ENCODE measurements around the gene SCN5A.

SCN5A gene

GRCh38 chr3:38522002-38522401 is 127.5 kb downstream of the SCN5A start:
- Histone ChIP-seq H3K4ac (ENCODE audit: low read depth, low read length) (no peak overlapping the region), H4K8ac (ENCODE audit: low read depth, low read length) (no peak overlapping the region), H3K79me1 (ENCODE audit: low read length) (no peaks in the 10 kb centered on the region), H3K79me2 (ENCODE audit: control insufficient read depth, insufficient read depth, low read length) (no peaks in the 10 kb centered on the region), H2BK15ac (replicated peaks; ENCODE audit: low read depth) (no peak overlapping the region), H2AK5ac (ENCODE audit: low read length) (no peak overlapping the region), H3K27me3 (ENCODE audit: insufficient read depth, low read length, poor library complexity) (no peaks in the 10 kb centered on the region), H3K4me2 (ENCODE audit: low read length) (no peak overlapping the region), H3K27ac (ENCODE audit: low read depth, low read length) (no peak overlapping the region), H3K36me3 (ENCODE audit: control insufficient read depth, insufficient read depth, low read length) (no peaks in the 10 kb centered on the region), H3K9ac (ENCODE audit: low read length) (no peak overlapping the region), H3K4me1 (ENCODE audit: control insufficient read depth, low read depth, low read length) (no peaks in the 10 kb centered on the region), H3K56ac (ENCODE audit: low read length) (no peak overlapping the region), H2BK120ac (ENCODE audit: low read depth, low read length) (no peak overlapping the region), H4K5ac (ENCODE audit: low read length) (no peak overlapping the region), H3K18ac (ENCODE audit: low read length) (no peak overlapping the region), H2BK5ac (ENCODE audit: low read length) (no peak overlapping the region), H3K23ac (ENCODE audit: low read length) (no peak overlapping the region), H3K4me3 (ENCODE audit: low read length) (no peak overlapping the region)
- no peak for DNase-seq
- no CpG with 5 or more reads among the region's 6 CpGs for WGBS (ENCODE audit: extremely low coverage, insufficient coverage, low lambda C conversion rate)

DNA sequence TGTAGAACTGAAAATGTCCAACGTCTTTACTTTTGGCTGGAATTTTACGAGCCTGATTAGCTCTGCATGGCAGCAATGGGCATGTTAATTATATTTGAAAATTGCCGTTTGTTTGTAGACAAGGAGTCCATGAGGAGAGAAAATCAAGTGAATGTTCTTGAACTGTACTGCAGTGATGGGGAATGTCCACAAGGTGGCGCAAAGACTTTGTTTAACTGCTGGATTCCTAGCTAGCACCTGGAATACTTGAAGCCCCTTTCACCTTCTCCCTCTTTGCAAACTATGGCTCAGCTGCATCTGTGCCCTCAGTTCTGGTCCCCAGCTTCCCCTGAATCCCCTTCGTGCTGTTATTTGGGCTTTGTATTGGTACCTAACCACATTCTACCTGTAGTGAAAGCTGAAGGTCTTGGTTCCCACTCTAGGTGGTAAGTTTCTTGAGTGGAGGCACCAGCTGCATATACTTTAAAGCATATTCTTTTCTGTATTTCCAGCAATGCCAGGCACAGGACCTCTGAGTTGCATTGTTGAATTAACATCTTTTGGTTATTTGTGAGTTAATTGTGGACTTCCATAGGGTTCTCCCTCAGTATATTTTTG is 128.0 kb downstream of the SCN5A start:
- Histone ChIP-seq H3K18ac (ENCODE audit: low read length) (no peak overlapping the region), H2AK5ac (ENCODE audit: low read length) (no peak overlapping the region), H3K79me2 (ENCODE audit: control insufficient read depth, insufficient read depth, low read length) (no peaks in the 10 kb centered on the region), H4K8ac (ENCODE audit: low read depth, low read length) (no peak overlapping the region), H3K4ac (ENCODE audit: low read depth, low read length) (no peak overlapping the region), H3K27ac (ENCODE audit: low read depth, low read length) (no peak overlapping the region), H3K4me1 (ENCODE audit: control insufficient read depth, low read depth, low read length) (no peaks in the 10 kb centered on the region), H3K56ac (ENCODE audit: low read length) (no peak overlapping the region), H3K4me3 (ENCODE audit: low read length) (no peak overlapping the region), H3K9ac (ENCODE audit: low read length) (no peak overlapping the region), H3K4me2 (ENCODE audit: low read length) (no peak overlapping the region), H3K36me3 (ENCODE audit: control insufficient read depth, insufficient read depth, low read length) (no peaks in the 10 kb centered on the region), H3K79me1 (ENCODE audit: low read length) (no peaks in the 10 kb centered on the region), H4K5ac (ENCODE audit: low read length) (no peak overlapping the region), H3K27me3 (ENCODE audit: insufficient read depth, low read length, poor library complexity) (no peaks in the 10 kb centered on the region), H2BK5ac (ENCODE audit: low read length) (no peak overlapping the region), H3K23ac (ENCODE audit: low read length) (no peak overlapping the region), H2BK15ac (replicated peaks; ENCODE audit: low read depth) (no peak overlapping the region), H2BK120ac (ENCODE audit: low read depth, low read length) (no peak overlapping the region)
- peak; percentile 84 for DNase-seq
- WGBS (ENCODE audit: extremely low coverage, insufficient coverage, low lambda C conversion rate), result no CpG with 5 or more reads among the region's 5 CpGs

GRCh38 chr3:38519651-38520050 is 129.8 kb downstream of the SCN5A start:
- Histone ChIP-seq H2BK5ac (ENCODE audit: low read length) (no peak overlapping the region), H4K8ac (ENCODE audit: low read depth, low read length) (no peak overlapping the region), H3K4me1 (ENCODE audit: control insufficient read depth, low read depth, low read length) (no peaks in the 10 kb centered on the region), H3K27ac (ENCODE audit: low read depth, low read length) (no peak overlapping the region), H3K36me3 (ENCODE audit: control insufficient read depth, insufficient read depth, low read length) (no peaks in the 10 kb centered on the region), H3K79me2 (ENCODE audit: control insufficient read depth, insufficient read depth, low read length) (no peaks in the 10 kb centered on the region), H3K18ac (ENCODE audit: low read length) (no peak overlapping the region), H4K5ac (ENCODE audit: low read length) (no peak overlapping the region), H3K4me2 (ENCODE audit: low read length) (no peak overlapping the region), H2BK15ac (replicated peaks; ENCODE audit: low read depth) (no peak overlapping the region), H3K79me1 (ENCODE audit: low read length) (no peaks in the 10 kb centered on the region), H3K56ac (ENCODE audit: low read length) (no peak overlapping the region), H3K9ac (ENCODE audit: low read length) (no peak overlapping the region), H3K4me3 (ENCODE audit: low read length) (no peak overlapping the region), H3K23ac (ENCODE audit: low read length) (no peak overlapping the region), H2BK120ac (ENCODE audit: low read depth, low read length) (no peak overlapping the region), H2AK5ac (ENCODE audit: low read length) (no peak overlapping the region), H3K4ac (ENCODE audit: low read depth, low read length) (no peak overlapping the region), H3K27me3 (ENCODE audit: insufficient read depth, low read length, poor library complexity) (no peaks in the 10 kb centered on the region)
- WGBS (ENCODE audit: extremely low coverage, insufficient coverage, low lambda C conversion rate), result no CpG with 5 or more reads among the region's 5 CpGs
- peak; percentile 23 for DNase-seq

DNA sequence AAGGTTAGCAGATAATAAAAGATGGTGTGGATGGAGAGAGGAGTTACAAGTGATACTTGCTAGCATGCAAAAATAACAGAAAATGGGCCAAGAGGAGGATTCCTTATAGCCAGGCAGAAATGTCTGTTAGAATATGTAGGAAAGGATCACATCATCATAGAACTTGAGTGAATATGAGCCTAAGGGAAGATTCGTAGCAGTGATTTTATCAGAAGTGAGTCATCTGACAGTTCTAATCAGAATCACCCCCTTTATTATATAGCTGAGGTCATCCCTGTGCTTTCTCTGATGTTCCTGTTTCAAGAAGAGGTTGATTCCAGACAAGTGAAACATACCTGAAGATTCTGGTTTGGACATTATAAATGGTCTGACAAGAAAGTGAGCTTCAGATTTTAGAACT is 130.5 kb downstream of the SCN5A start:
- no peak overlapping the region for H4K5ac ChIP-seq (ENCODE audit: low read length)
- H3K56ac ChIP-seq (ENCODE audit: low read length), result no peak overlapping the region
- no peak overlapping the region for H3K4ac ChIP-seq (ENCODE audit: low read depth, low read length)
- H3K79me1 ChIP-seq (ENCODE audit: low read length), result no peaks in the 10 kb centered on the region
- no peak overlapping the region for H2BK5ac ChIP-seq (ENCODE audit: low read length)
- no peak overlapping the region for H3K4me3 ChIP-seq (ENCODE audit: low read length)
- no peak overlapping the region for H4K8ac ChIP-seq (ENCODE audit: low read depth, low read length)
- H2BK15ac ChIP-seq (replicated peaks; ENCODE audit: low read depth), result no peak overlapping the region
- no peaks in the 10 kb centered on the region for H3K36me3 ChIP-seq (ENCODE audit: control insufficient read depth, insufficient read depth, low read length)
- H3K79me2 ChIP-seq (ENCODE audit: control insufficient read depth, insufficient read depth, low read length), result no peaks in the 10 kb centered on the region
- no peak overlapping the region for H2AK5ac ChIP-seq (ENCODE audit: low read length)
- no peak for DNase-seq
- H3K4me2 ChIP-seq (ENCODE audit: low read length), result no peak overlapping the region
- H3K4me1 ChIP-seq (ENCODE audit: control insufficient read depth, low read depth, low read length), result no peaks in the 10 kb centered on the region
- H2BK120ac ChIP-seq (ENCODE audit: low read depth, low read length), result no peak overlapping the region
- no peaks in the 10 kb centered on the region for H3K27me3 ChIP-seq (ENCODE audit: insufficient read depth, low read length, poor library complexity)
- no peak overlapping the region for H3K27ac ChIP-seq (ENCODE audit: low read depth, low read length)
- H3K18ac ChIP-seq (ENCODE audit: low read length), result no peak overlapping the region
- no CpG with 5 or more reads among the region's 1 CpG for WGBS (ENCODE audit: extremely low coverage, insufficient coverage, low lambda C conversion rate)
- no peak overlapping the region for H3K23ac ChIP-seq (ENCODE audit: low read length)
- H3K9ac ChIP-seq (ENCODE audit: low read length), result no peak overlapping the region

DNA sequence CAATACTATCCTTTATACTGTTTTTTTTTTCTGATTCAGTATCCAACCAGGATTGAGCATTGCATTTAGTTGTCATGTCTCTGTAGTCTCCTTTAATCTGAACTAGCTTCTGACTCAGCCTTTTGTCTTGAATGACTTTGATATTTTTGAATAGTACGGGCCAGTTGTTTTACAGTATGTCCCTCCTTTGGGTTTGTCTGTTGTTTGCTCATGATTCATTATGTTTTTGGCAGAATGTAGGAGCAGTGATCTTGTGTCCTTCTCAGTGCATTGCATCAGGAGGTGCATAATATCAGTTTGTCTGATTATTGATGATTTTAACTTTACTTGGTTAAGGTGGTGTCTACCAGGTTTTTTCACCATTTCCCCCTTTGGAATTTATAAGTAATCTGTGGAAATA is 132.8 kb downstream of the SCN5A start:
- Histone ChIP-seq H3K4ac (ENCODE audit: low read depth, low read length) (no peak overlapping the region), H2AK5ac (ENCODE audit: low read length) (no peak overlapping the region), H3K23ac (ENCODE audit: low read length) (no peak overlapping the region), H3K4me2 (ENCODE audit: low read length) (no peak overlapping the region), H3K9ac (ENCODE audit: low read length) (no peak overlapping the region), H4K8ac (ENCODE audit: low read depth, low read length) (no peak overlapping the region), H3K27me3 (ENCODE audit: insufficient read depth, low read length, poor library complexity) (no peaks in the 10 kb centered on the region), H3K4me1 (ENCODE audit: control insufficient read depth, low read depth, low read length) (no peaks in the 10 kb centered on the region), H3K27ac (ENCODE audit: low read depth, low read length) (no peak overlapping the region), H3K4me3 (ENCODE audit: low read length) (no peak overlapping the region), H3K79me2 (ENCODE audit: control insufficient read depth, insufficient read depth, low read length) (no peaks in the 10 kb centered on the region), H2BK120ac (ENCODE audit: low read depth, low read length) (no peak overlapping the region), H3K56ac (ENCODE audit: low read length) (no peak overlapping the region), H2BK5ac (ENCODE audit: low read length) (no peak overlapping the region), H4K5ac (ENCODE audit: low read length) (no peak overlapping the region), H2BK15ac (replicated peaks; ENCODE audit: low read depth) (no peak overlapping the region), H3K79me1 (ENCODE audit: low read length) (no peaks in the 10 kb centered on the region), H3K18ac (ENCODE audit: low read length) (no peak overlapping the region), H3K36me3 (ENCODE audit: control insufficient read depth, insufficient read depth, low read length) (no peaks in the 10 kb centered on the region)
- WGBS (ENCODE audit: extremely low coverage, insufficient coverage, low lambda C conversion rate), result no CpG with 5 or more reads among the region's 1 CpG
- no peak for DNase-seq

GRCh38 chr3:38515367-38515766 is 134.1 kb downstream of the SCN5A start:
- Histone ChIP-seq H2BK120ac (ENCODE audit: low read depth, low read length) (no peak overlapping the region), H2BK15ac (replicated peaks; ENCODE audit: low read depth) (no peak overlapping the region), H3K36me3 (ENCODE audit: control insufficient read depth, insufficient read depth, low read length) (no peaks in the 10 kb centered on the region), H3K4me1 (ENCODE audit: control insufficient read depth, low read depth, low read length) (no peaks in the 10 kb centered on the region), H2AK5ac (ENCODE audit: low read length) (no peak overlapping the region), H3K4me3 (ENCODE audit: low read length) (no peak overlapping the region), H3K27ac (ENCODE audit: low read depth, low read length) (no peak overlapping the region), H3K79me2 (ENCODE audit: control insufficient read depth, insufficient read depth, low read length) (no peaks in the 10 kb centered on the region), H3K18ac (ENCODE audit: low read length) (no peak overlapping the region), H3K9ac (ENCODE audit: low read length) (no peak overlapping the region), H3K23ac (ENCODE audit: low read length) (no peak overlapping the region), H3K79me1 (ENCODE audit: low read length) (no peaks in the 10 kb centered on the region), H3K56ac (ENCODE audit: low read length) (no peak overlapping the region), H3K27me3 (ENCODE audit: insufficient read depth, low read length, poor library complexity) (no peaks in the 10 kb centered on the region), H4K8ac (ENCODE audit: low read depth, low read length) (no peak overlapping the region), H4K5ac (ENCODE audit: low read length) (no peak overlapping the region), H3K4ac (ENCODE audit: low read depth, low read length) (no peak overlapping the region), H2BK5ac (ENCODE audit: low read length) (no peak overlapping the region), H3K4me2 (ENCODE audit: low read length) (no peak overlapping the region)
- DNase-seq, result no peak
- WGBS (ENCODE audit: extremely low coverage, insufficient coverage, low lambda C conversion rate), result no CpG with 5 or more reads among the region's 7 CpGs
